IMR-90 (cell line): Measurements from ENCODE around the gene PLEKHG5. TPM values are rescaled to one million over a fixed set of nuclear protein-coding genes. Genes with fewer than 3 reads are reported as not detected.
A peak's percentile ranks its signal among the peaks of the same experiment; 100 is the strongest.

Experiments
- ATAC-seq: fragments of 200-7000 bp; cut with Tn5 transposase; 2 replicates; pipeline ENCODE4 v1.9.1; 2020; ENCODE audit warnings: low read depth, mild to moderate bottlenecking, moderate library complexity
- BruUV-seq: library from RNA; stranded (reverse); fragments of 400-500 nt; replicated peaks from 2 replicates; lab custom pipeline; 2021; lab: Mats Ljungman, UMichigan
- CTCF ChIA-PET: fragments of 300-600 bp; formaldehyde crosslinking; extraction: SDS; loops from one replicate; lab custom pipeline; 2021; ENCODE audit warnings: antibody characterized with exemption; lab: Yijun Ruan, JAX
- POLR2A ChIA-PET: fragments of 300-600 bp; sonication (Branson Sonifier 250); formaldehyde crosslinking; loops from one replicate; lab custom pipeline; 2022; ENCODE audit warnings: antibody characterized with exemption; ENCODE audit not compliant: unreplicated experiment; lab: Charles Lee
- DNase-seq: peaks from one replicate; pipeline ENCODE4 v3.0.0; 2013
- H2AFZ ChIP-seq: replicated peaks from 2 replicates; pipeline ENCODE3; 2013; ENCODE audit warnings: low read length, mild to moderate bottlenecking; ENCODE audit not compliant: poor library complexity
- H2AK5ac ChIP-seq: 2 replicates; pipeline ENCODE4 v1.6.1; 2013; ENCODE audit warnings: low read depth, low read length, inconsistent platforms
- H2AK9ac ChIP-seq: replicated peaks from 2 replicates; pipeline ENCODE3; 2013; ENCODE audit warnings: mild to moderate bottlenecking, low read depth, low read length, moderate library complexity; ENCODE audit not compliant: poor library complexity
- H2BK120ac ChIP-seq: 2 replicates; pipeline ENCODE4 v1.6.1; 2013; ENCODE audit warnings: low read depth, low read length, inconsistent platforms
- H2BK15ac ChIP-seq: 3 replicates; pipeline ENCODE4 v1.6.1; 2013; ENCODE audit warnings: low read depth, low read length, inconsistent platforms
- H2BK20ac ChIP-seq: 2 replicates; pipeline ENCODE4 v1.6.1; 2013; ENCODE audit warnings: low read depth, mild to moderate bottlenecking, inconsistent platforms, low read length, moderate library complexity
- H2BK5ac ChIP-seq: 2 replicates; pipeline ENCODE4 v1.6.1; 2013; ENCODE audit warnings: mild to moderate bottlenecking, low read depth, low read length, inconsistent platforms; ENCODE audit not compliant: poor library complexity, severe bottlenecking
- H3K14ac ChIP-seq: replicated peaks from 2 replicates; pipeline ENCODE4 v1.6.1; 2013; ENCODE audit warnings: low read depth, low read length, inconsistent platforms
- H3K18ac ChIP-seq: 2 replicates; pipeline ENCODE4 v1.6.1; 2013; ENCODE audit warnings: low read depth, low read length, control low read depth
- H3K23ac ChIP-seq: 2 replicates; pipeline ENCODE4 v1.6.1; 2013; ENCODE audit warnings: low read depth, low read length, inconsistent platforms
- H3K27ac ChIP-seq: 2 replicates; pipeline ENCODE4 v1.5.1; 2013; ENCODE audit warnings: mild to moderate bottlenecking, control low read depth, low read length; ENCODE audit not compliant: insufficient read depth
- H3K27me3 ChIP-seq: 2 replicates; pipeline ENCODE4 v1.6.1; 2013; ENCODE audit warnings: low read length; ENCODE audit not compliant: control insufficient read depth, insufficient read depth
- H3K36me3 ChIP-seq: 2 replicates; pipeline ENCODE4 v1.6.1; 2013; ENCODE audit warnings: low read length, mixed read lengths; ENCODE audit not compliant: control insufficient read depth, insufficient read depth
- H3K4ac ChIP-seq: 2 replicates; pipeline ENCODE4 v1.6.1; 2013; ENCODE audit warnings: low read depth, low read length, inconsistent platforms
- H3K4me1 ChIP-seq: 2 replicates; pipeline ENCODE4 v1.6.1; 2013; ENCODE audit warnings: low read length, mixed read lengths; ENCODE audit not compliant: control insufficient read depth, insufficient read depth
- H3K4me2 ChIP-seq: 2 replicates; pipeline ENCODE4 v1.6.1; 2013; ENCODE audit warnings: low read depth, mild to moderate bottlenecking, control low read depth, low read length, moderate library complexity
- H3K4me3 ChIP-seq: 2 replicates; pipeline ENCODE4 v1.5.1; 2013; ENCODE audit warnings: low read depth, mild to moderate bottlenecking, control low read depth, low read length, moderate library complexity; ENCODE audit not compliant: insufficient read depth
- H3K56ac ChIP-seq: 2 replicates; pipeline ENCODE4 v1.6.1; 2013; ENCODE audit warnings: low read length, inconsistent platforms; ENCODE audit not compliant: insufficient read depth; ENCODE audit errors: extremely low read depth
- H3K79me1 ChIP-seq, 2 experiments: 2 replicates each; pipeline ENCODE4 v1.6.1; 2013; ENCODE audit warnings: low read length in 2 of 2, inconsistent platforms in 1 of 2, low read depth in 1 of 2
- H3K9ac ChIP-seq: 2 replicates; pipeline ENCODE4 v1.6.1; 2013; ENCODE audit warnings: low read depth, low read length, control low read depth
- H3K9me1 ChIP-seq: 2 replicates; pipeline ENCODE4 v1.6.1; 2013; ENCODE audit warnings: low read length, inconsistent platforms; ENCODE audit not compliant: insufficient read depth
- H3K9me3 ChIP-seq: 2 replicates; pipeline ENCODE4 v1.6.1; 2013; ENCODE audit warnings: low read length; ENCODE audit not compliant: control insufficient read depth, insufficient read depth
- H4K20me1 ChIP-seq: 2 replicates; pipeline ENCODE4 v1.6.1; 2013; ENCODE audit warnings: low read length, inconsistent platforms; ENCODE audit not compliant: insufficient read depth
- H4K5ac ChIP-seq: 2 replicates; pipeline ENCODE4 v1.6.1; 2013; ENCODE audit warnings: mild to moderate bottlenecking, low read depth, low read length, control low read depth
- H4K8ac ChIP-seq, 2 experiments: 2 replicates each; pipeline ENCODE4 v1.6.1; 2013; ENCODE audit warnings: low read depth in 2 of 2, low read length in 2 of 2, control low read depth in 1 of 2, inconsistent platforms in 1 of 2
- H4K91ac ChIP-seq: 2 replicates; pipeline ENCODE4 v1.6.1; 2013; ENCODE audit warnings: low read depth, low read length, inconsistent platforms; ENCODE audit not compliant: insufficient read depth
- BHLHE40 ChIP-seq: fragments of 150-350 bp; IDR thresholded peaks from 2 replicates; pipeline ENCODE4 v1.6.1; 2016; ENCODE audit warnings: mild to moderate bottlenecking, low read depth, low read length
- CHD1 ChIP-seq: IDR thresholded peaks from 2 replicates; pipeline ENCODE4 v1.6.1; 2012; ENCODE audit warnings: low read depth, low read length, improper control_type of control experiment
- FOS ChIP-seq: fragments of 150-350 bp; IDR thresholded peaks from 2 replicates; pipeline ENCODE4 v1.6.1; 2016; ENCODE audit warnings: low read depth, low read length
- NFE2L2 ChIP-seq: fragments of 150-350 bp; IDR thresholded peaks from 2 replicates; pipeline ENCODE4 v1.6.1; 2016; ENCODE audit warnings: low read depth, mild to moderate bottlenecking, low read length
- RAD21 ChIP-seq: IDR thresholded peaks from 2 replicates; pipeline ENCODE4 v1.6.1; 2012; ENCODE audit warnings: low read length, improper control_type of control experiment
- RCOR1 ChIP-seq: IDR thresholded peaks from 2 replicates; pipeline ENCODE4 v1.6.1; 2012; ENCODE audit warnings: mild to moderate bottlenecking, low read length, improper control_type of control experiment; ENCODE audit not compliant: insufficient replicate concordance
- RFX5 ChIP-seq: IDR thresholded peaks from 2 replicates; pipeline ENCODE4 v1.8.0; 2012; ENCODE audit warnings: low read depth, mild to moderate bottlenecking, low read length, moderate library complexity
- WGBS, 2 experiments: methylation state at CpG; one replicate each; pipeline versions ENCODE4 v1.1.5 to v1.1.7; 2013; ENCODE audit warnings: missing lambda C conversion rate in 2 of 2; ENCODE audit not compliant: insufficient read length in 1 of 2; ENCODE audit errors: extremely low coverage in 2 of 2; 5-methylcytosine and 5-hydroxymethylcytosine counted together
- dilution Hi-C: fragments of 300-500 bp; cut with HindIII; formaldehyde crosslinking; loops from one replicate; pipeline ENCODE4 v1.14.3; 2018; ENCODE audit warnings: low sequenced_read_pairs; ENCODE audit not compliant: unreplicated experiment
- in situ Hi-C: fragments of 300-500 bp; cut with MboI; formaldehyde crosslinking; loops from 3 replicates; pipeline ENCODE4 v1.14.3; 2019; ENCODE audit warnings: low sequenced_read_pairs, inconsistent platforms, mixed read lengths
- intact Hi-C: fragments of 100-400 bp; cut with micrococcal nuclease; formaldehyde crosslinking; loops from 2 replicates; pipeline ENCODE4 v1.10.0; 2022
- polyA plus RNA-seq, 3 experiments: library from polyadenylated mRNA; depleted of rRNA; stranded (reverse); fragments of >200 nt; gene quantifications; 2 replicates each; pipeline ENCODE4 v1.2.3, GENCODE V29; 2012; ENCODE audit warnings: low replicate concordance in 1 of 3
- total RNA-seq: library from RNA; depleted of rRNA; stranded (reverse); fragments of >200 nt; gene quantifications from 2 replicates; pipeline ENCODE4 v1.2.3, GENCODE V29; 2012
- TF ChIP-seq, protein P1 (sequence below): fragments of 150-350 bp; IDR thresholded peaks from 2 replicates; pipeline ENCODE4 v1.6.1; 2017; ENCODE audit warnings: mild to moderate bottlenecking, antibody characterized with exemption, low read length, low read depth
- TF ChIP-seq, protein P2 (sequence below): fragments of 150-350 bp; IDR thresholded peaks from 2 replicates; pipeline ENCODE4 v1.6.1; 2016; ENCODE audit warnings: low read depth, mild to moderate bottlenecking, low read length, moderate library complexity, borderline replicate concordance

The PLEKHG5 gene
- total and polyA plus RNA-seq, 2 of the 4 experiments (the other 2 are of a cell fraction): 4.8 to 11.6 TPM

DNA sequence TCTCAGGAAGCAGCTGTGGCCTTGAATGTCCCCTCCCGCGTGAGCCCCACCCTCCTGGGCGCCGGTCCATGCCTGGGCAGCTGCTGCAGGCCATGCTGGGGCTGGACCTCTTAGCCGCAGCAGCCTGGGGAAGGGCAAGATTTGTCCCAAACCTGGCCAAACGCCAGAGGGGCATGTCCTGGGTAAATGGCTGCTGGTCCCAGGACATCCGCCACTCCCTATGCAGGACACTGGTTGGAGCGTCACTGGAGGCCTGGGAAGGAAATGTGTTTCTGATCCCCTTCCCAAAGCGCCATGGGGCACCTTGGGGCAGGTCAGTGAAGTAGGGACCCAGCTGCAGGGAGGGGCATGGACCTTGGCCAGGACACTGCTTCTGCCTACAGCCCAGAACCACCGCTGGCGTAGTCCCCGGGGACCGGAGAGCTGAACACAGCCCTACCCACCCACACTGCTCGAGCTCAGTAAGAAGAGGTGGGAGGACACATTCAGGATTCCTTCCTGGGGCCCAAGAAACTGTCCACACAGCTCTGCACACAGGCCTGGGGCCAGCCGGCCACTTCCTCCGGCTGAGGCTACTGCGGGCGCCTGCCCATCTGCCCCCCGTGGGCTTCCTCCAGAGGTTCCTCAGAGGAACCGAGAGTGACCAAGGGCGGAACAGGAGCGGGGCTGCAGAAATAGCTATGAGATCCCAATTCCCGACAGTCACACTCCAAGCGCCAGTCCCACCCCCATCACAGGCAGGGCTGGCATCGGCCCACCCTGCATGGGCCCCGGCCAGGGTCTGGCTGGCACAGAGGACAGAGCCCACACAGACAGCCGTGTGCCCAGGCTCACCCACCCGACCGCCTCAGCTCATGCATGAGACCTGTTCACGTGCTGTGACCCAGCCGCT lies 10.8 kb upstream of the PLEKHG5 start:
- intact Hi-C loops: no loop called here
- no peak overlapping the region for H2BK15ac ChIP-seq
- no peak for TF ChIP-seq FOS
- TF ChIP-seq, protein P1, sequence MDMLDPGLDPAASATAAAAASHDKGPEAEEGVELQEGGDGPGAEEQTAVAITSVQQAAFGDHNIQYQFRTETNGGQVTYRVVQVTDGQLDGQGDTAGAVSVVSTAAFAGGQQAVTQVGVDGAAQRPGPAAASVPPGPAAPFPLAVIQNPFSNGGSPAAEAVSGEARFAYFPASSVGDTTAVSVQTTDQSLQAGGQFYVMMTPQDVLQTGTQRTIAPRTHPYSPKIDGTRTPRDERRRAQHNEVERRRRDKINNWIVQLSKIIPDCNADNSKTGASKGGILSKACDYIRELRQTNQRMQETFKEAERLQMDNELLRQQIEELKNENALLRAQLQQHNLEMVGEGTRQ: no peak
- TF ChIP-seq, protein P2, sequence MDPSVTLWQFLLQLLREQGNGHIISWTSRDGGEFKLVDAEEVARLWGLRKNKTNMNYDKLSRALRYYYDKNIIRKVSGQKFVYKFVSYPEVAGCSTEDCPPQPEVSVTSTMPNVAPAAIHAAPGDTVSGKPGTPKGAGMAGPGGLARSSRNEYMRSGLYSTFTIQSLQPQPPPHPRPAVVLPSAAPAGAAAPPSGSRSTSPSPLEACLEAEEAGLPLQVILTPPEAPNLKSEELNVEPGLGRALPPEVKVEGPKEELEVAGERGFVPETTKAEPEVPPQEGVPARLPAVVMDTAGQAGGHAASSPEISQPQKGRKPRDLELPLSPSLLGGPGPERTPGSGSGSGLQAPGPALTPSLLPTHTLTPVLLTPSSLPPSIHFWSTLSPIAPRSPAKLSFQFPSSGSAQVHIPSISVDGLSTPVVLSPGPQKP: no peak
- TF ChIP-seq CHD1: no peak
- TF ChIP-seq NFE2L2: no peak
- TF ChIP-seq RFX5: no peak
- TF ChIP-seq RAD21: no peak
- TF ChIP-seq RCOR1: no peak
- TF ChIP-seq BHLHE40: no peak
- in situ Hi-C loops: no loop called here
- H3K27ac ChIP-seq: no peak overlapping the region
- H3K9me3 ChIP-seq: no peaks in the 10 kb centered on the region
- H3K36me3 ChIP-seq: no peaks in the 10 kb centered on the region
- H4K20me1 ChIP-seq: no peaks in the 10 kb centered on the region
- no peaks in the 10 kb centered on the region for H3K79me1 ChIP-seq
- dilution Hi-C loops: no loop called here
- H3K14ac ChIP-seq: no peak overlapping the region
- no peak overlapping the region for H4K5ac ChIP-seq
- no peak overlapping the region for H3K18ac ChIP-seq
- H4K8ac ChIP-seq: no peak overlapping the region
- no peak overlapping the region for H2AK5ac ChIP-seq
- no peak overlapping the region for H2BK20ac ChIP-seq
- H3K9ac ChIP-seq: no peak overlapping the region
- no peak overlapping the region for H3K4me3 ChIP-seq
- BruUV-seq: no TSS peak
- peaks cover 9% of the 10 kb centered on the region for H3K27me3 ChIP-seq
- H2AK9ac ChIP-seq: no peak overlapping the region
- ATAC-seq: no peak
- no peak for DNase-seq
- H3K4me2 ChIP-seq: no peak overlapping the region
- H2BK120ac ChIP-seq: no peak overlapping the region
- H3K4me1 ChIP-seq: peaks cover 3% of the 10 kb centered on the region
- H3K9me1 ChIP-seq: no peaks in the 10 kb centered on the region
- no peak overlapping the region for H4K91ac ChIP-seq
- H3K23ac ChIP-seq: no peak overlapping the region
- no peak overlapping the region for H2BK5ac ChIP-seq
- H2AFZ ChIP-seq: peak overlapping the region; percentile 43
- ChIA-PET POLR2A (no interaction called here), CTCF (interaction anchor here (0.6 kb wide), 1 partner anchor 22 kb away, joined by 4 read pairs; no protein-coding TSS in a partner anchor)
- H3K56ac ChIP-seq: no peak overlapping the region
- H3K4ac ChIP-seq: no peak overlapping the region
- WGBS, 2 experiments: 65% methylated on average over 21 of the region's 31 CpGs; no CpG with 5 or more reads in 1 of the 2 experiments
